HG02885 (cell line): Measurements from ENCODE around the gene ZNF276.
A peak's percentile ranks its signal among the peaks of the same experiment; 100 is the strongest.
"Not testable (repeated sequence)": the region's sequence is repeated elsewhere in the genome, so short reads cannot be mapped to it uniquely, and the experiment has no call there.

Experiments used
- ATAC-seq: cut with Tn5 transposase; IDR thresholded peaks from one replicate; pipeline ENCODE4 v1.9.1; 2021; ENCODE audit warnings: mild to moderate bottlenecking; ENCODE audit not compliant: unreplicated experiment, poor library complexity

ZNF276 gene

GRCh38 chr16:89733792-89734191, 12.5 kb downstream of the ZNF276 start:
- no peak for ATAC-seq

GRCh38 chr16:89736554-89736953, 15.2 kb downstream of the ZNF276 start:
- no peak for ATAC-seq

GRCh38 chr16:89737341-89738071, 16.2 kb downstream of the ZNF276 start:
- no peak for ATAC-seq

GRCh38 chr16:89738072-89738377, 16.7 kb downstream of the ZNF276 start:
- ATAC-seq, result no peak

GRCh38 chr16:89738538-89739317, 17.4 kb downstream of the ZNF276 start:
- ATAC-seq, result no peak

- no peak for ATAC-seq
These were observed 18.0 kb downstream of the ZNF276 start for GRCh38 chr16:89739383-89739782.

- ATAC-seq, result no peak
These were observed 20.1 kb downstream of the ZNF276 start for GRCh38 chr16:89741342-89742014.

- ATAC-seq, result no peak
These were observed 21.6 kb downstream of the ZNF276 start for GRCh38 chr16:89742948-89743347.

- ATAC-seq, result no peak
These were observed 23.5 kb downstream of the ZNF276 start for GRCh38 chr16:89744813-89745212.

GRCh38 chr16:89746043-89746442, 24.7 kb downstream of the ZNF276 start:
- no peak for ATAC-seq

- ATAC-seq, result no peak
These were observed 26.7 kb downstream of the ZNF276 start for GRCh38 chr16:89748076-89748475.

GRCh38 chr16:89748921-89749320, 27.6 kb downstream of the ZNF276 start:
- ATAC-seq, result no peak

- ATAC-seq, result no peak
These were observed 28.3 kb downstream of the ZNF276 start for GRCh38 chr16:89749637-89750036.

GRCh38 chr16:89759746-89760340, 38.5 kb downstream of the ZNF276 start:
- no peak for ATAC-seq

GRCh38 chr16:89761304-89761922, 40.1 kb downstream of the ZNF276 start:
- no peak for ATAC-seq

- peak; percentile 90 for ATAC-seq
These were observed 43.4 kb downstream of the ZNF276 start for GRCh38 chr16:89764711-89765201.

- ATAC-seq, result no peak
These were observed 44.0 kb downstream of the ZNF276 start for GRCh38 chr16:89765292-89765830.

- no peak for ATAC-seq
These were observed 49.0 kb downstream of the ZNF276 start for GRCh38 chr16:89770367-89770766.

GRCh38 chr16:89775223-89775622, 53.9 kb downstream of the ZNF276 start:
- ATAC-seq, result no peak

GRCh38 chr16:89778211-89778610, 56.9 kb downstream of the ZNF276 start:
- not testable (repeated sequence) for ATAC-seq
